ENCODE results near the gene ZNF385C.

DNA sequence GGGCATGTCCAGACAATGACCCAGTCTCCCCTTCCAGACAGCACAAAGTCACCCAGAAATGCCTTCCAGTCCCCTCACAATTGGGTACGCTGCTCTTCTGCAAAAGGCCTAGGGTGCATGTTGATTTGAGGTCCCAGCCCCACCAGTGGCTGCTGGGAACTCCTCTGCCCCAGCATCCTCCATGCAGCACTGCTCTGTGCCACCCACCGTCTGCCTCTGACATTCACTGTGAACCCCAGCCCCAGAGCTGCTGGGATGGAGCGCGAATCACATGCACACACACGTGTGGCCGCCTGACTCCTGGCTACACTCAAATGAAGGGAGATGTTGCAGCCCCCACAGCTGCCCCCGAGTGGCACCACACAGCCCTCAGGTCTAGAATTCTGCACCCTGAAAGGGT is 46.6 kb downstream of the ZNF385C start:
- TF ChIP-seq JUN (CRISPR knock-in tag; IDR thresholded peaks at IDR 0.05): no peak
- TF ChIP-seq, protein P1, sequence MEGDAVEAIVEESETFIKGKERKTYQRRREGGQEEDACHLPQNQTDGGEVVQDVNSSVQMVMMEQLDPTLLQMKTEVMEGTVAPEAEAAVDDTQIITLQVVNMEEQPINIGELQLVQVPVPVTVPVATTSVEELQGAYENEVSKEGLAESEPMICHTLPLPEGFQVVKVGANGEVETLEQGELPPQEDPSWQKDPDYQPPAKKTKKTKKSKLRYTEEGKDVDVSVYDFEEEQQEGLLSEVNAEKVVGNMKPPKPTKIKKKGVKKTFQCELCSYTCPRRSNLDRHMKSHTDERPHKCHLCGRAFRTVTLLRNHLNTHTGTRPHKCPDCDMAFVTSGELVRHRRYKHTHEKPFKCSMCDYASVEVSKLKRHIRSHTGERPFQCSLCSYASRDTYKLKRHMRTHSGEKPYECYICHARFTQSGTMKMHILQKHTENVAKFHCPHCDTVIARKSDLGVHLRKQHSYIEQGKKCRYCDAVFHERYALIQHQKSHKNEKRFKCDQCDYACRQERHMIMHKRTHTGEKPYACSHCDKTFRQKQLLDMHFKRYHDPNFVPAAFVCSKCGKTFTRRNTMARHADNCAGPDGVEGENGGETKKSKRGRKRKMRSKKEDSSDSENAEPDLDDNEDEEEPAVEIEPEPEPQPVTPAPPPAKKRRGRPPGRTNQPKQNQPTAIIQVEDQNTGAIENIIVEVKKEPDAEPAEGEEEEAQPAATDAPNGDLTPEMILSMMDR (IDR thresholded peaks at IDR 0.05): no peak
- TF ChIP-seq ZNF232 (CRISPR knock-in tag; IDR thresholded peaks at IDR 0.05): no peak
- no peak for TF ChIP-seq ATF6 (CRISPR knock-in tag; IDR thresholded peaks at IDR 0.05)
- TF ChIP-seq MXD4 (CRISPR knock-in tag; IDR thresholded peaks at IDR 0.05; ENCODE audit: borderline replicate concordance): no peak
- TF ChIP-seq CREM (CRISPR knock-in tag; IDR thresholded peaks at IDR 0.05): no peak
- TF ChIP-seq RORB (CRISPR knock-in tag; IDR thresholded peaks at IDR 0.05): no peak
- TF ChIP-seq CBFB (CRISPR knock-in tag; IDR thresholded peaks at IDR 0.05; ENCODE audit: low read depth): no peak
- TF ChIP-seq, protein P2, sequence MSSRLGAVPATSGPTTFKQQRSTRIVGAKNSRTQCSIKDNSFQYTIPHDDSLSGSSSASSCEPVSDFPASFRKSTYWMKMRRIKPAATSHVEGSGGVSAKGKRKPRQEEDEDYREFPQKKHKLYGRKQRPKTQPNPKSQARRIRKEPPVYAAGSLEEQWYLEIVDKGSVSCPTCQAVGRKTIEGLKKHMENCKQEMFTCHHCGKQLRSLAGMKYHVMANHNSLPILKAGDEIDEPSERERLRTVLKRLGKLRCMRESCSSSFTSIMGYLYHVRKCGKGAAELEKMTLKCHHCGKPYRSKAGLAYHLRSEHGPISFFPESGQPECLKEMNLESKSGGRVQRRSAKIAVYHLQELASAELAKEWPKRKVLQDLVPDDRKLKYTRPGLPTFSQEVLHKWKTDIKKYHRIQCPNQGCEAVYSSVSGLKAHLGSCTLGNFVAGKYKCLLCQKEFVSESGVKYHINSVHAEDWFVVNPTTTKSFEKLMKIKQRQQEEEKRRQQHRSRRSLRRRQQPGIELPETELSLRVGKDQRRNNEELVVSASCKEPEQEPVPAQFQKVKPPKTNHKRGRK (CRISPR knock-in tag; IDR thresholded peaks at IDR 0.05; ENCODE audit: borderline replicate concordance): no peak
- no peak for TF ChIP-seq ETV6 (CRISPR knock-in tag; IDR thresholded peaks at IDR 0.05)
